ENCODE data around the gene CRLF1.

Gene CRLF1, protein sequence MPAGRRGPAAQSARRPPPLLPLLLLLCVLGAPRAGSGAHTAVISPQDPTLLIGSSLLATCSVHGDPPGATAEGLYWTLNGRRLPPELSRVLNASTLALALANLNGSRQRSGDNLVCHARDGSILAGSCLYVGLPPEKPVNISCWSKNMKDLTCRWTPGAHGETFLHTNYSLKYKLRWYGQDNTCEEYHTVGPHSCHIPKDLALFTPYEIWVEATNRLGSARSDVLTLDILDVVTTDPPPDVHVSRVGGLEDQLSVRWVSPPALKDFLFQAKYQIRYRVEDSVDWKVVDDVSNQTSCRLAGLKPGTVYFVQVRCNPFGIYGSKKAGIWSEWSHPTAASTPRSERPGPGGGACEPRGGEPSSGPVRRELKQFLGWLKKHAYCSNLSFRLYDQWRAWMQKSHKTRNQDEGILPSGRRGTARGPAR

DNA sequence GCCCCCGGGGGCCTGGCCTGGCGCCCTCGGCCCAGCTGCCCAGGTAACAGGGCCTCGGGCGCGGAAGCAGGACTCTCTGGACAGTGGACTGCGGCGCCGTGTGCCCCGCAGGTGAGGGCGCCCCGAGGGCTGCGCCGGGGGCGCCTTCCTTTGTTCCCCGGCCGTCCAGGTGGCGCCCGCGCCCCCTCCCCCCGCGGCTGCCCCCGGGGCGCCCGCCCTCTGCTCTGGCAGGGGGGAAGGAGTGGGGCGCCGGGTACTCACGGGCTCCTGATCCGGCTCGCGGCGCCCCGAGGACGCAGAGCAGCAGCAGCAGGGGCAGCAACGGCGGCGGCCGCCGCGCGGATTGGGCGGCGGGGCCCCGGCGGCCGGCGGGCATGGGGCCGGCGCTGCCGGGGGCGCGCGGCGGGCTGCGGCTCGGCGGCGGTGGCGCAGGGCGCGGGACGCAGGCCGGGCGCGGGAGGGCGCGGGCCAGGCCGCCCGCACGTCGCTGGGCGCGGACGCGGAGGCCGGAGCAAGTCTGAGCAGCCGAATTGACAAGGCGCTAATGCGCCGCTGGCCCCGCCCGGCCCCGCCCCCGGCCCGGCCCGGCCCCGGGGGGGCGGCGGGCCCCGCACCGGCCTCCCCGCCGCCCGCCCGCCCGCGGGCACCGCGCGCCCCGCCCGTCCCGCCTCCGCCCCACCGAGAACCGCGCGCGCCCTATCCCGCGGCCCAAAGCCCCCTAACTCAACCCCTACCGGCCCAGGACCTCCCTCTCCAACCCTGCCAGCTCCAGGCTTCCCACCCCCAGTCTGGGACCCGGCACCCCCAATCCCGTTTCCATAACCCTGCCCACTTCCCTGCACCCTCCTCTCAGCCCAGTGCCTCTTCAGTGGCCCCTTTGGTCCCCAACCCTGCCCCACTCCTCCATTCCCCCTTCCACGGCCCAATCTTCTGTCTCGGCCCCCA lies at the start of gene CRLF1:
Gene CRLF1, minus strand, starts transcription at position 519 of the 945 bp plus-strand sequence. Its CDS starts 143 bp downstream, at position 376.
- no peak for DNase-seq (ENCODE audit: low spot score)

DNA sequence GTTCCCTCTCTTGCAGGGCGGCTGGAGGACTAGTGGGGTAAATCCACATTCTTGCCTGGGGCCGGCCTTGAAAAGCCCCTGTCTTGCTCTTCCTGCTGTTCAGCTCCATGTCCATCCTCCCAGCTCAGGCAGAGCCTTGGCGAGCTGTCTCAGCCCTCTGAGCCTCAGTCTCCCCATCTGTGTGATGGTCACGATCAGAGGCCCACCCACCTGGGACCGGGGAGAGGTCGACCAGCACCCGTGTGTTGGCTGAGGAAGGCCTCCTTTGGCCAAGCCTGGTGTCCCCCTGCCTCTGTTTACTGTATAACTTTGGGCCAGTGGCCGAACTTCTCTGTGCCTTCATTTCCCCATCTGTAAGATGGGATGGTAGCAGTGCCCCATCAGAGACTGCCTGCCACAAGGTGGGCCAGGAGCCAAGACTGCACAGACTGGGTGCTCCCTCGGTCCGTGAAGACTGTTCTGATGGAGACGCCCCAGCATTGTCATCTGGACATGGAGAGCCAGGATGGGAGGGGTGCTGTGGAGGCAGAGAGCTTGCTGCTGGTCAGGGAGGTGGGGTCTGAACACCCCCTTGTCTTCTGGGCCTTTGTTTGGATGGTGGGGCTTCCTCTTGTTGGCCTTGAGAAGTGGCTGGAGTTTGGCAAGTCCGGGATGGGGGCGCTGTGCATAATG lies 48.7 kb upstream of the CRLF1 start:
- DNase-seq (ENCODE audit: low spot score), result no peak

DNA sequence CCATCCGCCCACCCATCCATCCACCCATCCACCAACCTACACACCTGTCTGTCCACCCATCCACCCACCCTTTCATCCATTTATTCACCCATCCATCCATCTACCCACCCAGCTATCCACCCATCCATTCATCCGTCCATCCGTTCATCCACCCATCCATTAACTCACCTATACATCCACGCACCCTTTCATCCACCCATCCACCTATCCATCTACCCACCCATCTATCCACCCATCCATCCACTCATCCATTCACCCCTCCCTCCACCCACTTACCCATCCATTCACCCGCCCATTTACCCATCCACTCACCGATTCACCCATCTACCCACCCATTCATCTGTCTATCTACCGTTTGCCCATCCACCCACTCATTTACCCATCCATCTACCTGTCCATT lies 47.9 kb upstream of the CRLF1 start:
- DNase-seq (ENCODE audit: low spot score), result no peak

DNA sequence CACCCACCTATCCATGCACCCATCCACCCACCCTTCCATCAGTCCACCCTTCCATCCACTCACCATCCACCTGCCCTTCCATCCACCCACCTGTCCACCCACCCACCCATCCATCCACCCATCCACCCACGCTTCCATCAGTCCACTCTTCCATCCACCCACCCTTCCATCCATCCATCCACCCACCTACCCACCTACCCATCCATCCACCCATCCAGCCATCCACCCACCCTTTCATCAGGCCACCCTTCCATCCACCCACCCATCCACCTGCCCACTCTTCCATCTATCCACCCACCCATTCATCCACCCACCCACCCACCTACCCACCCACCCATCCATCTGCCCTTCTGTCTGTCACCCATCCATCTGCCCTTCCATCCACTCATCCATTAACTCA lies 47.3 kb upstream of the CRLF1 start:
- no peak for DNase-seq (ENCODE audit: low spot score)

DNA sequence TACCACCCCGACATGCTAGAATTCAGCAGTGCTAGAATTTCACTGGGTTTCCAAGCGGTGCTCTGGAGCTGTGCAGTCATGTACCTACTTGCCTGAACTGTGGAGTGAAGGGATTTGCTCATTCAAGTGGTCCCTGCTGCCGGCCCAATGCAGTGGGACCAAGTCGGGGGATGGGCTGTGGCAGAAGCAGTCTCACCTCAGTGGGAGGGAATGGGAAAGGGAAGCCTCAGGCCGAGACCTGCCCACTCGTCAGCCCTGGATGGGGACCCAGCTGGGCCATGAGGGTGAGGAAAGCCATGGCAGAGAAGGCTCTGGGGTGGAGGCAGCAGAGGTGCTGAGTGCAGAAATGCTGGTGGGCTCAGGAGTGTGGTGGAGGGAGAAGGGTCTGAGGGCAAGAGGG lies 45.1 kb upstream of the CRLF1 start:
- no peak for DNase-seq (ENCODE audit: low spot score)

DNA sequence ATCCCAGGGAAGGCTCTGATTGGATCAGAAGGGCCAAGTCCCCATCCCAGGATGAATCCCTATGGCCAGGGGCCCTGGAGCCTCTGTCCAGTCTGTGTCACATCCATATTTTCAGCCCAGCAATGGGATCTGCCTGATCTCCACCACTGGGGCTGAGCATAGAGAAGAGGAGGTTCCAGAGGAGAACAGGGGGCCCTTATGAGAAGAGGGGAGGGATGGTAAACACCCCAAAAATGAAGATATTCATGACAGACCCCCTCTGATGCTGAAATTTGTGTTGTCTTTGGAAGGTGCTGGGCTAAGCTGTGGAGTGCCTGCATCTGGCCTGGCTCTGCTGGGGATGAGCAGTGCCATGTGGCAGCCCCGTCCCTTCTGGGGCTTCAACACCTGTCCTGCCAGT lies 44.7 kb upstream of the CRLF1 start:
- no peak for DNase-seq (ENCODE audit: low spot score)

DNA sequence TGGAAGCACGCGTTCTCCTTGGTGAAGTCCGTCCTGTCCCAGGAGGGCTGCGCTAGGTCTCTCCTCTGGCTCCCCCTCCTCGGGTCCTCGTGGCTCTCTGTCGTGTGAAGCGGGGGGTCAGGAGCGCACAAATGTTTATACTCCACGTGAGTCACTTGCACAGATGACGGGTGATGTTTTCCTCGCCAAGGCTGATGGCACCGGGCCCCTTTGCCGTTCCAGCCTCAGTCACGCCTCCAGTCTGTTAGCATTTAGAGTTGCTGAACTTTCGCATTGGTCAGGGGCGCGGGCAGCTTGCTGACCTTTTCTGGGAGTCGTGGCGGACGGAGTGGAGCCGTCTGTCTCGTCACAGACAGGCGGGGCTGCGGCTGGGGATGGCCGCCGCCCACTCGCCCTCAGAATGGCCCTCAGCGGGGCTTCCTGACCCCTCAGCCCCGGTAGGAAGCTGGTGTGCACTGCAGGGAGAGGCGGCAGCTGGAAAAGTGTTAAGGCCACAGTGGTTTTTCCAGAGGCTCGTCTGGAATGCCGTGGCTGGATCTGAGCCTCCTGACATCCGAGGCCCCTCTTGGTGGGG lies 44.0 kb upstream of the CRLF1 start:
- DNase-seq (ENCODE audit: low spot score), result no peak

DNA sequence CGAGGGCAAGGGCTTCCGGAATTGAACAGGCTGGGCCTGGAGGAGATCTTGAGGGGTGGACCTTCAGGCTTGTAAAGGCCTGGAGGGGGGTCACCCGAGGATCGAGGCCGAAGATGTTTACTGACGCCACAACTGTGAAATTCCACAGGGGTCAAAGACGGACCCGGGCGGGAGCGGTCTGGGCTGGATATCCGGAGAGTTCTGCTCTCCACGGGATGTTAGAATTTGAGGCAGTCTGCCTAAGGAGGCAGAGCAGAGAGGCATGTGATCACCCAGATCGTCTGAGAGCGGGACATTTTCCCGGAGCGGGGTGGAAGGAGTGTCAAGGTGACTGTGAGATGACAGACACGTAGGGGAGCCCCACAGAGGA lies 43.4 kb upstream of the CRLF1 start:
- DNase-seq (ENCODE audit: low spot score), result no peak

DNA sequence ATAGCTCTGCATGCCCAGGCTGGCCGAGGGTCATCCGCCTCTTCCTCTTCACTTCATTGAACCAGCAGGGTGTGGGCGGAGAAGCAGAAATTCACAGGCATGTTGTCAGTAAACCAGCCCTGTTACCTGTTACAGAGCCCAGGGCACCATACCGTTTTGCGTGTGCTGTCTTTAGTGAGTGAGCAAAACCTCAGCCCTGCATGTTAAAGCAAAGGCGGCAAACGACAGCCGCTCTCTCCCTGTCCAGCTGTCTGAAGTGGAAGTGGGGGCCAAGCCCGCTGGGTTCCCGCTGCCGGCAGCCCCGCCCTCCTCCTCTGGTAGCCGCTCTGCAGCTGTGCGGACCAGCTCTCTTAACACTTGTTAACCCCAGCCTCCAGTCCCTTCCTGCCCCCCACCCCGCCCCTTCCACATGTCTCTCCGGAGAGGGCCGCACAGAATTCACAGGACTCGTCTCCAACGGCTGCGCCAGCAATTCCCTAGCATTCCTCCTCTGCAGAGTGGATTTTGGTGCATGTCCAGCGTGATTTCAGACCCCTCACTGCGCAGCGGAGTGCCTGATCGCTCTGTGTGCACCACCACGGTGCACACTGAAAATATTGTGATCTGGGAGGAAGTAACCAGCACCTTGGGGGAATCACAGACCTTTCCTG lies 42.9 kb upstream of the CRLF1 start:
- no peak for DNase-seq (ENCODE audit: low spot score)

DNA sequence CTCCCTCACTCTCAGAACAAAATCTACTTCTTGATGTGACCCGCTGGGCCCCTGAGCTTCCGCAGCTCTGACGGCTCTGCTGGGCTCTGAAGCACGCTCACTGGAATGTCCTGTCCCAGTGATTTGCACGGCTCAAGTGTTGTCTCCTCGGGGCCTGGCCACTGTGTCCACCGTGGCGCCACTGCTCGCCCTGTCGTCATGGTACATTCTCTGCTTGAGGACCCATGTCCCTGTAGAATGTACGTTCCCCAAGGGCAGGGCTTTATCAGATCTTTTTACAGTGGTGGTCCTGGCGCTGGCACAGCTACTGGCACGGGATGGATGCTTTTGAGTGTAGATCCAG lies 42.3 kb upstream of the CRLF1 start:
- DNase-seq (ENCODE audit: low spot score), result no peak

DNA sequence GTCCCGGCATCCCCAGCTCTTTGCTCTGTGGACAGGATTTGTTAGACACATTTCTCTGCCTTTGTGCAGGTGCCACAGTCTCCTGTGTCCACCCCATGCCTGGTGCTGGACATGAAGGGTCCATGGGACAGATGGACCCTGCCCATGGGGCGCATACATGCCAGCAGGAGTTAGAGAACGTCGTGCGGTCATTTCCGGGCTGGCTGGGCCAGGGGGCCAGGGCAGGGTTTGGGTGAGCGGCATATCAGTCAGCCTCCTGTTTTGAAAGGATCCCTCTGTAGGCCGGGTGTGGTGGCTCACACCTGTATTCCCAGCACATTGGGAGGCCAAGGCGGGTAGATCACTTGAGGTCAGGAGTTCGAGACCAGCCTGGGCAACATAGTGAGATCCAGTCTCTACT lies 41.2 kb upstream of the CRLF1 start:
- DNase-seq (ENCODE audit: low spot score), result no peak

DNA sequence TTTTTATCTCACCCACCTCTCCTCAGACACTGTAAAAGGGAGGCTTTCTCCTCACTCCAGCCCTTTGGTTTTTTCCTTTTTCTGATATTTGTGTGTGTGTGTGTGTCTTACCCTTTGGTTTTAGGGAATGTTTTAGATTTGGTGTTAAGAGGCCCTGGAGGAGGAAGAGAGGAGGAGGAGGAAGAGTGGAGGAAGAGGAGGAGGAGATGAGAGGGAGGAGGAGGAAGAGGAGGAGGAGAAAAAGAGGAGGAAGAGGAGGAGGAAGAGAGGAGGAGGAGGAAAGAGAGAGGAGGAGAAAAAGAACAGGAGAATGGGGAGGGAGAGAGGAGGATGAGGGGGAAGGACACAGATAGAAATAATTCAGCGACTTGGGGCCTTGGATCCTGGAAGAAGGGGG lies 40.8 kb upstream of the CRLF1 start:
- DNase-seq (ENCODE audit: low spot score), result no peak

DNA sequence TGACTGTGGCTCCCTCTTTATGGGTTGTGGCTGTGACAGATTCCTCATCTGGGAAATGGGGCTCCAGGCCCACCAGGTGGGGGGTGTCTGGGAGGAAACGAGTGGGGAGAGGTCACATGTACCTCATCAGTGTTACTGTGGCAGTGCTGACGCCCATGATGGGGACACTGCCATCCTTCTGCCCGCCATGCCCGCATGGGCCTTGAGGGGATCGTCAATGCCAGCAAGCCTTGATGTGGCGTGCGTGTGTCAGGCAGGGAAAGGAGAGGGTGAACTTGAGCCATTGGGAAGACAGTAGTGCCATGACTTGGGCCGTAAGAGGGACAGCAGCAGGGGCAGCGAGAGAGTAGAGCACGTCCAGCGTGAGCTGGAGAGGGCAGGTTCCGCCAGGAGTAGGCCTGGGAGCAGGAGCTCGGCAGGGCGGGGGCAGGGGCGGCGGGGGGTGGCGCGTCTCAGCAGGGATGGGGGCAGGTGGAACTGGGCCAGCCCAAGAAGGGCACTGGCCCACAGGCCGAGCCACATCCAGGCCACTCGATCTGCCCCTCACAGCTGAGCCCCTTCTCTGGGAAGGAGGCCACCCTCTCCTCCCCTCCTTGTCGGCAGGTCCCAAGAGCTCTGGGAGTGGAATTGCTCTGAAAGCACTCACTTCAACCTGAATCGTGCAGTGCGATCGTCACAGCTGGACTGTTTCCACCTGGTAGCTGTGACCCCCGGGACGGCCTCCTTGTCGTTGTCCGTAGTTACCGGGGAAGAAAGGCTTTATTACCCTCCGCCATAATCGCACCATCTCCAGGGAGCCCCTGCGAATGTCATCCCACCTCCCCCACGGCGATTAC lies 40.2 kb upstream of the CRLF1 start:
- no peak for DNase-seq (ENCODE audit: low spot score)

DNA sequence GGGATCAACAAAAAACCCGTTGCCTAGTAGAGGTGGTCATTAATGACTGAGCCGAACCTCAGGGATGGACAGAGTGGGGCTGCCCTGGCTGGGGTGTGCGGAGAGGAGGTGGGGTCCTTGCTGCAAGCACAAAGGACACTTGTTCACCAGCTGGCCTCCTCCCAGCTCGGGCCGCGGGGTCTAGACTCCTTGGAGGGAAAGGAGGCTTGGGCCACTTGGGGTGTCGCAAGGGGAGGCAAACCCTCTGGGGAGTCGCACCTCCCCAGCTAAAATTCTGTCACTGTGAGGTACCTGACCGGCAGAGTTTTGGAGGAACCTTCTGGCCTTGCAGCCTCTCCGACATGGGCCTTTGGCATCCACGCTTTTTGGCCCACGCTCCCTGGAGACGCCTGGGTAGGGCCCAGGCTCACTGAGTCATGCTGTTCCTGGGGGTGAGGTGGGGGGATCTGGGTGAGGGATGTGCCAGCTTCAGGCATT lies 38.5 kb upstream of the CRLF1 start:
- DNase-seq (ENCODE audit: low spot score), result no peak

DNA sequence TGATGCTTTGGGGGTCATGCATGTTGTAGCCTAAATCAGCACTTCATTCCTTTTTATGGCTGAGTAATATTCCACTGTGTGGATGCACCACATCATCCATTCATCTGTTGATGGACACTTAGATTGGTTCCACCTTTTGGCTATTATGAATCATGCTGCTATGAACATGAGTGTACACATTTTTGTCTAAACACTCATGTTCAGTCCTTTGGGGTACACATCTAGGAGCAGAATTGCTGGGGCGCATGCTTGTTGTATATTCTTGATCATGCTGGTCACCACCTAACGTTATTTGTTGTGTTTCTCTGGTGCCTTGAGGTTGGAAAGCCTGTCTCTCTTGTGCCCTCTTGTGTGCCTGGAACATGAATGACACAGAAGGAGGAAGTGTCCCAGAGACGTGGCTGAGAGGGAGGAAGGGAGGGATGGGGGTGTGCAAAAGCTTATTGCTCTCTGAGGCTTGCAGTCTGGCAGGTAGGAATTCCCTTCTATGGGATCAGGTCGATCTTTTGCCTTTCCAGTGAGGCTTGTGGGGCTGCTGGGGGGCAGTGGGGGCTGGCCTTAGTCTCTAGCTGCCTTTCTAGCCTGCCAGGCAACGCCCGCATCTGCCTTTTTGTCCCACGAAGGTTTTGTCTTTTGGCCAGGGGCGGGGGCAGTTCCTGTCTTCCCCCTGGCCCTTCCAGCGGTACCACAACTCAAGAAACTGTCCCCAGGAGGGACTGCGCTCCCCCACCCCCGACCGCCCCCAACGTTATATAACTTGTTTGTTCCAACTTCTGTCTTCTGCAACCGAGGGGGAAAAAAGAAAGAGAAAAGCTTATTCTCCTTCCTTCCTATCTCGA lies 37.8 kb upstream of the CRLF1 start:
- peak; percentile 70 for DNase-seq (ENCODE audit: low spot score)

DNA sequence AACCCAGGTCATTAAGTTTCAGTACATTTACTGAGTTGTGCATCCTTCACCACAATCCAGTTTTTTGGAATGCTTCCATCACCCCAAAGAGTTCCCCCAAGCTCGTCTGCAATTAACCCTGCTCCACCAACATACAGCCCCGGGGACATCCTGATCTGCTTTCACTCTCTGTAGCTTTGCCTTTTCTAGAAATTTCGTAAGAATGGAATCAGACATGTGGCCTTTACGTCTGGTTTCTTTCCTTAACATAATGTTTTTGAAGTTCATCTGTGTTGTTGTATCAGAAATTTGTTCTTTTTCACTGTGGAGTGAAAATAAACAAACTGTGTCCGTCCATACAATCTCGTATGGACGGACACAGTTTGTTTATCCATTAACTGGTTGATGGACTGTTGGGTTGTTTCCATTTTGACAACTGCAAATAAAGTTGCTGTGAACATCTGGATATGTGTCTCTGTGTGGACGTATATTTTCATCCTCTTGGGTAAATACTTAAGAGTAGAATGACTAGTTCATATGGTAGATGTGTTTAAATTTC lies 33.2 kb upstream of the CRLF1 start:
- DNase-seq (ENCODE audit: low spot score), result no peak

DNA sequence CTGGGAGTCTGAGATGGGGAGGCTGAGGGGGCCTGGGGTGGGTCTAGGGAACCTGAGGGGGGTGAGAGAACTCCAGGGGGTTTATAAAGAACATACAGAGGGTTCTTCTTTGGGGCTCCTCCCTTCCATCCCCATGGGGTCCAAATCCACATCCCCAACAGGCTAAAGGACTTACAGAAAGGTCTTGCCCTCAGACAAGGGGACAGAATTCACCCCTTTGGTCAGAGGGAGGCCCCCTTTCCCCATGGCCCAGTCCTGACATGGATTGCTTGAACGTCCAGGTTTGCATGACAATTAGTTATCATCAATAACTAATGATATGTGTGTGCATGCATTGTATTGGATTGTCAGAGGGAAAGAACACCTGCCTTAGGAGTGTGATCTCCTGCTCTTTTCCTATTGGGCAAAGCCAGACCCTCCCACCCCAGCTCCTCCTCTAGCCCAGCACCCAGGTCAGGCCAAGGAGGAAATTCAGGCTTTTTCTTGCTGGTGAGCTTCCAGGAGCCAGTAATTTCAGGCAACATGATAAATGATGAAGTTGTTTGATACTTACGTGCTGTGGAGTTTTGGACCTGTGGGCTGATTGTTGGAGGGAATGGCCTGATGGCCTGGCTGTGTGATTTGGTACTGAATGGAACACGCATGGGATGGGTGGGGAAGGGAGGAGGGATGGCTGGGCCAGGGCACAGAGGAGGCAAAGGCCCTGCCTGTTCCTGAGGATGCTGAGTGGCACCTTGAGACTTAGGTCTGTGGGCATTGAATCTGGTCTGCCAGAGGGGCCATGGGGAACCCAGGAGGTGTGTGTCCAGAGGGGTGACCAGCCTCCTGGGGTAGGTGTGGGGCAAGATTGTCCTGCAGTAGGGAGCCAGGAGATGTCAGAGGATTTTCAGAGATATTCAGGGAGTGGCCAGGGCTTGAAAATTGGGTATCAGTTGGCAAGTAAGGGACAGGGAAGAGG lies 31.4 kb upstream of the CRLF1 start:
- DNase-seq (ENCODE audit: low spot score), result peak; percentile 12

DNA sequence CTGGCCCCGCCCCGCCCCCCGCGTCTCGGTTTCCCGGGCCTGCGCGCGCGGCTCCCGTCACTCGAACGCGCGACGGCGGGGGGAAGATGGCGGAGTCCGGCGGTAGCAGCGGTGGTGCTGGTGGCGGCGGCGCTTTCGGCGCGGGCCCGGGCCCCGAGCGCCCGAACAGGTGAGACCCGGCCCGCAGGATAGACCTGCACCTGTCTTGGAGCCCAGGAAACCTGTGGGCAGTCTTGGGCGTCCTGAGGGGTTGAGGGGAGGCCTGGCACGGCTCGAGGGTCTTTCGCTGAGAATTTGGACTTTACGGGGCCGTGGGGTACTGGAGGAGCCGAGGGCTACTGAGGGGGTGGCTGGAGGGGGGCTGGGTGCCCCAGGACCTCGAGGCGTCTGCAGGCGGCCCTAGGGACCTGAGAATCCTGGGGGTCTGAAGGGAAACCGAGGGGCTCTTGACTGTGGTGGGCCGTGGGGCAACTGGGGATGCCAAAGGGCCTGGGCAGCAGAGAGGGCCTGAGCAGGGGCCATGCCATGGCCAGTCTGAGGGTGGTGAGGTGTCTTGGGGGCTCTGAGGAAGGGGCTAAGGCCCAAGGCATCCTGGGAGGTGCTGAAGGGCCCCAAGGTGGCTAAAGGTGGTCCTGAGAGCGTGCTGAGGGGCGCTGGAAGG lies 30.5 kb upstream of the CRLF1 start, which contains the start of gene KLHL26:
Gene KLHL26, plus strand, starts transcription at position 60 of the 661 bp plus-strand sequence. Its CDS starts 27 bp downstream, at position 87.
- no peak for DNase-seq (ENCODE audit: low spot score)
